ENCODE data around the gene ABHD14A. TPM values are rescaled to one million over a fixed set of nuclear protein-coding genes. Genes with fewer than 3 reads are reported as not detected.
A peak's percentile ranks its signal among the peaks of the same experiment; 100 is the strongest.

The ABHD14A gene
- total and polyA plus RNA-seq, 2 of the 13 experiments (the other 11 are each of a cell fraction or from before 2014, with no cell fraction given), result 29.5 to 46.9 TPM

DNA sequence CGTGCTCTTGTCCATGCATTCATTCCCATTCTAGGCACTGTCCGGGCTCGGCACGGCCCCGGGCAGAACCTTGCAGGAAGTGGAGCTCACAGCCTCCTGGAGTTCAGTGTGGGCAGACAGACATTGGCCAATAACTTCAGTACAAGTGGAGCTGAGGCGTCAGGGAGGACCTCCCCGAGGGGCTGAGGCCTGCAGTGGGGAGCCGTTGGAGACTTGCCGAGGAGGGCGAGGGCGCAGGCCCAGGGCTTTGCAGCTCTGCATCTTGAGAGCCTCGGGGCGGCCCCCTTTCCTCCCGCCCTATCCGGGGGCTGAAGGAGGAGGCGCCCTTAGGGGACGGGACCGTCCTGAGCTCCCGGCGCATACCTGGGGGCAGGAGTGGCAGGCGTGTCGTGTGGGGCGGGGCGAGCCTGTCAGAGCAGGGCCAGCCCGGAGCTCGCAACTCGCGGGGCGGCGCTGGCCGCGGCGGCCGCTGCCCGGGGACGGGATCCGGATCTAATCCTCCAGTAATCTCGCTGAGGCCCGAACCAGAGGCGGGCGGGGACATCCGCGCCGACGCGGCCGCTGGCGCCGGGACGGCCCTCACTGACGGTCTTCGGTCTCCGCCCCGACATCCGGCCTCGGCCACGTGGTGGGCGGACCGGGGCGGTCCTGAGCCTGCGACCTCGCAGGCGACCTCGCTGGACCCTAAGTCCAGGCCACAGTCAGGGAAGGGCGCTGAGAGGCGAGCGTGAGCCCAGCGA is 8.1 kb downstream of the ABHD14A start, which contains the start of gene ACY1 (continued):
- TF ChIP-seq ATF1 (CRISPR knock-in tag; IDR thresholded peaks at IDR 0.05), result no peak
- TF ChIP-seq POGZ (CRISPR knock-in tag; IDR thresholded peaks at IDR 0.05), result no peak

DNA sequence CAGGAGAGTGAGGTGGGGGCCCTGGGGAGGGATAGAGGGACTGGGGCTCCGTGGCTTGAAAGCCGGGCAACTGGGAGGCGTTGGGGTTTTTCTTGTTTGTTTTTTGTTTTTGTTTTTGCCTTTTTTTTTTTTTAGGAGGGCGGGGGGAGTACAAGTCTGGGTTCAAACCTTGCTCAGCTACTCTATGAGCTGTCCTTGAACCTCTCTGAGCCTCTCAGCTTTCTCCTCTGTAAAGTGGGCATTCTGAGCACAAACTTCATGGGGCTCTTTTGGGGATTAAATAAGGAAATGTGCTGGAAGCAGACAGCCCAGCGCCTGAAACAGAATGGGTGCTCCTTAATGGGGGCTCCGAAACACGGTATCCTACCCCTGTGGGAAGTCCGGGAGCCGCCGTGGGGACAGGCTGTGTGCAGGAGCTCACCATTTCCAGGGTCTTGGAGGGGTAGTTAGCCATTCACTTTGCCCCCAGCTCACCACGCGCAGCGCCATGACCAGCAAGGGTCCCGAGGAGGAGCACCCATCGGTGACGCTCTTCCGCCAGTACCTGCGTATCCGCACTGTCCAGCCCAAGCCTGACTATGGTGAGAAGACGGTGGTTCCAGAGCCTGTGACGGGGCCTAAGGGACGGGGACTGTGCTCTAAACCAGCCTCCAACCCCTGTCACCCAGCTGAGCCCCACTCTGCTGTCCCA is 8.9 kb downstream of the ABHD14A start:
- ChIA-PET POLR2A (interaction anchor here (0.9 to 6.4 kb wide), 11 partner anchors 10 to 484 kb away, joined by 3 to 187 read pairs (median 15); partner anchors contain the start of genes ABHD14A, ABHD14B, PARP3 and PCBP4), CTCF (ENCODE audit: low intra/inter-chr PET ratio, low total read pairs) (interaction anchor here (2.2 to 2.6 kb wide), 2 partner anchors 10 to 42 kb away, joined by 12 to 19 read pairs; partner anchors contain the start of genes ABHD14B, PARP3 and RRP9)
- TSS peak; percentile 92 for BruUV-seq (replicated peaks)
- H3K9me3 ChIP-seq (ENCODE audit: low read length), result no peaks in the 10 kb centered on the region
- intact Hi-C loops (cut with micrococcal nuclease; ENCODE audit: unreplicated experiment), result loop anchor here (2.0 kb wide), 1 partner anchor 41 kb away; the partner anchor contains the start of gene PARP3
- no peaks in the 10 kb centered on the region for H3K27me3 ChIP-seq (ENCODE audit: control insufficient read depth in 1 of 2, insufficient read depth in 2 of 2, low read length in 2 of 2)
- peaks cover 51% of the 10 kb centered on the region for H3K4me1 ChIP-seq (ENCODE audit: insufficient read depth, low read length)
- H4K20me1 ChIP-seq (ENCODE audit: insufficient read depth, low read length), result no peaks in the 10 kb centered on the region
- DNase-seq (ENCODE audit: low spot score) (no peak), FAIRE-seq (no peak), ATAC-seq (peak; percentile 2; the same call in 2 of the 3 replicates)
- peak overlapping the region; percentile 98 for H3K4me2 ChIP-seq (ENCODE audit: low read depth, low read length)
- H3K27ac ChIP-seq (ENCODE audit: extremely low read length, insufficient read depth, low read length), result peak overlapping the region; percentile 94
- in situ Hi-C loops (cut with HindIII; ENCODE audit: extremely low pct_ligation_motif_present, low pct_unique_long_range_greater_than_20kb), result no loop called here
- H2AFZ ChIP-seq (ENCODE audit: low read length), result no peak overlapping the region
- H3K4me3 ChIP-seq (replicated peaks in 1 of 3; ENCODE audit: insufficient read depth in 1 of 3, low read depth in 2 of 3, low read length in 3 of 3), result peak overlapping the region; percentile 70 to 83 (median 73)
- H3K79me2 ChIP-seq (ENCODE audit: insufficient read depth, low read length), result peaks cover 17% of the 10 kb centered on the region
- no peaks in the 10 kb centered on the region; a peak in 1 of 5 replicates for H3K36me3 ChIP-seq (replicated peaks in 1 of 2; ENCODE audit: control insufficient read depth in 1 of 2, insufficient read depth in 2 of 2, low read length in 2 of 2)
- peak overlapping the region; percentile 89 for H3K9ac ChIP-seq (ENCODE audit: insufficient read depth, low read depth, low read length)
- 3% methylated on average over 11 of the region's 22 CpGs for WGBS (ENCODE audit: low lambda C conversion rate)
- TF ChIP-seq, protein P1, sequence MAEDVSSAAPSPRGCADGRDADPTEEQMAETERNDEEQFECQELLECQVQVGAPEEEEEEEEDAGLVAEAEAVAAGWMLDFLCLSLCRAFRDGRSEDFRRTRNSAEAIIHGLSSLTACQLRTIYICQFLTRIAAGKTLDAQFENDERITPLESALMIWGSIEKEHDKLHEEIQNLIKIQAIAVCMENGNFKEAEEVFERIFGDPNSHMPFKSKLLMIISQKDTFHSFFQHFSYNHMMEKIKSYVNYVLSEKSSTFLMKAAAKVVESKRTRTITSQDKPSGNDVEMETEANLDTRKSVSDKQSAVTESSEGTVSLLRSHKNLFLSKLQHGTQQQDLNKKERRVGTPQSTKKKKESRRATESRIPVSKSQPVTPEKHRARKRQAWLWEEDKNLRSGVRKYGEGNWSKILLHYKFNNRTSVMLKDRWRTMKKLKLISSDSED (CRISPR knock-in tag; IDR thresholded peaks at IDR 0.05), result no peak
- 0 out of 2 replicates have a peak, but pooled peaks have one; percentile 8 for TF ChIP-seq CREM (IDR thresholded peaks at IDR 0.05)
- TF ChIP-seq CREM (CRISPR knock-in tag; IDR thresholded peaks at IDR 0.05), result no peak
- peak; percentile 49 for TF ChIP-seq AGO2 (optimal IDR thresholded peaks at IDR 0.05; ENCODE audit: low read depth, low read length)
- TF ChIP-seq GZF1 (CRISPR knock-in tag; IDR thresholded peaks at IDR 0.05), result no peak
- no peak for TF ChIP-seq ZNF263 (CRISPR knock-in tag; IDR thresholded peaks at IDR 0.05)
- TF ChIP-seq NR2F1 (CRISPR knock-in tag; IDR thresholded peaks at IDR 0.05), result no peak
- no peak for TF ChIP-seq RBM22 (optimal IDR thresholded peaks at IDR 0.05; ENCODE audit: low read length)
- no peak for TF ChIP-seq MED1 (CRISPR knock-in tag; IDR thresholded peaks at IDR 0.05)
- no peak for TF ChIP-seq ZSCAN29 (CRISPR knock-in tag; conservative IDR thresholded peaks at IDR 0.05)
- TF ChIP-seq SRSF1 (optimal IDR thresholded peaks at IDR 0.05; ENCODE audit: low read depth, low read length), result peak; percentile 89
- TF ChIP-seq, protein P2, sequence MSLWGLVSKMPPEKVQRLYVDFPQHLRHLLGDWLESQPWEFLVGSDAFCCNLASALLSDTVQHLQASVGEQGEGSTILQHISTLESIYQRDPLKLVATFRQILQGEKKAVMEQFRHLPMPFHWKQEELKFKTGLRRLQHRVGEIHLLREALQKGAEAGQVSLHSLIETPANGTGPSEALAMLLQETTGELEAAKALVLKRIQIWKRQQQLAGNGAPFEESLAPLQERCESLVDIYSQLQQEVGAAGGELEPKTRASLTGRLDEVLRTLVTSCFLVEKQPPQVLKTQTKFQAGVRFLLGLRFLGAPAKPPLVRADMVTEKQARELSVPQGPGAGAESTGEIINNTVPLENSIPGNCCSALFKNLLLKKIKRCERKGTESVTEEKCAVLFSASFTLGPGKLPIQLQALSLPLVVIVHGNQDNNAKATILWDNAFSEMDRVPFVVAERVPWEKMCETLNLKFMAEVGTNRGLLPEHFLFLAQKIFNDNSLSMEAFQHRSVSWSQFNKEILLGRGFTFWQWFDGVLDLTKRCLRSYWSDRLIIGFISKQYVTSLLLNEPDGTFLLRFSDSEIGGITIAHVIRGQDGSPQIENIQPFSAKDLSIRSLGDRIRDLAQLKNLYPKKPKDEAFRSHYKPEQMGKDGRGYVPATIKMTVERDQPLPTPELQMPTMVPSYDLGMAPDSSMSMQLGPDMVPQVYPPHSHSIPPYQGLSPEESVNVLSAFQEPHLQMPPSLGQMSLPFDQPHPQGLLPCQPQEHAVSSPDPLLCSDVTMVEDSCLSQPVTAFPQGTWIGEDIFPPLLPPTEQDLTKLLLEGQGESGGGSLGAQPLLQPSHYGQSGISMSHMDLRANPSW (CRISPR knock-in tag; IDR thresholded peaks at IDR 0.05; ENCODE audit: borderline replicate concordance), result no peak
- no peak for TF ChIP-seq ZNF567 (CRISPR knock-in tag; IDR thresholded peaks at IDR 0.05; ENCODE audit: borderline replicate concordance)
- TF ChIP-seq ZSCAN9 (CRISPR knock-in tag; IDR thresholded peaks at IDR 0.05; ENCODE audit: borderline replicate concordance), result no peak
- no peak for TF ChIP-seq THAP11 (CRISPR knock-in tag; IDR thresholded peaks at IDR 0.05)
- TF ChIP-seq NFKBIZ (CRISPR knock-in tag; IDR thresholded peaks at IDR 0.05), result 0 out of 2 replicates have a peak, but pooled peaks have one; percentile 11
- TF ChIP-seq ZFAT (CRISPR knock-in tag; conservative IDR thresholded peaks at IDR 0.05), result no peak

Measured in HepG2 (cell line).